ENCODE data around the gene HDLBP. TPM values are rescaled to one million over a fixed set of nuclear protein-coding genes. Genes with fewer than 3 reads are reported as not detected.

Gene HDLBP
- total and polyA plus RNA-seq, 2 of the 4 experiments (the other 2 are of a cell fraction), result 648 to 1,165 TPM

GRCh38 chr2:241280291-241280690 lies 35.2 kb downstream of the HDLBP start:
- no peak overlapping the region for H2AK5ac ChIP-seq (ENCODE audit: low read depth, low read length)
- no peak overlapping the region for H3K27ac ChIP-seq (ENCODE audit: insufficient read depth, low read length)
- no peaks in the 10 kb centered on the region for H3K27me3 ChIP-seq (ENCODE audit: control insufficient read depth, insufficient read depth, low read length)
- no peak overlapping the region for H3K23ac ChIP-seq (ENCODE audit: low read depth, low read length)
- H3K4me2 ChIP-seq (ENCODE audit: low read depth, low read length), result no peak overlapping the region
- no peaks in the 10 kb centered on the region for H3K36me3 ChIP-seq (ENCODE audit: control insufficient read depth, insufficient read depth, low read length)
- H3K18ac ChIP-seq (ENCODE audit: low read depth, low read length), result no peak overlapping the region
- DNase-seq, result no peak
- ChIA-PET CTCF (no interaction called here), POLR2A (ENCODE audit: unreplicated experiment) (no interaction called here)
- H3K4me1 ChIP-seq (ENCODE audit: control insufficient read depth, insufficient read depth, low read length), result peaks cover 5% of the 10 kb centered on the region
- WGBS, 2 experiments (ENCODE audit: extremely low coverage in 2 of 2, insufficient read length in 1 of 2), result no CpG with 5 or more reads among the region's 4 CpGs
- no peak overlapping the region for H4K91ac ChIP-seq (ENCODE audit: insufficient read depth, low read depth, low read length)
- no peak overlapping the region for H3K56ac ChIP-seq (ENCODE audit: extremely low read depth, insufficient read depth, low read length)
- TF ChIP-seq CEBPB (IDR thresholded peaks at IDR 0.05; ENCODE audit: low read depth, low read length), result no peak
- TF ChIP-seq MAZ (IDR thresholded peaks at IDR 0.05; ENCODE audit: borderline replicate concordance, low read depth, low read length), result no peak
- no peak for TF ChIP-seq BHLHE40 (IDR thresholded peaks at IDR 0.05; ENCODE audit: low read depth, low read length)
- TF ChIP-seq RAD21 (IDR thresholded peaks at IDR 0.05; ENCODE audit: low read length), result no peak
- no peak for TF ChIP-seq MXI1 (IDR thresholded peaks at IDR 0.05; ENCODE audit: borderline replicate concordance, low read depth, low read length)
- TF ChIP-seq MAFK (IDR thresholded peaks at IDR 0.05; ENCODE audit: low read depth, low read length), result no peak
- TF ChIP-seq CTCF (conservative IDR thresholded peaks at IDR 0.05; ENCODE audit: low read depth, low read length), result no peak
- TF ChIP-seq USF2 (IDR thresholded peaks at IDR 0.05; ENCODE audit: low read depth, low read length), result no peak
- no peak for TF ChIP-seq ELK1 (IDR thresholded peaks at IDR 0.05; ENCODE audit: borderline replicate concordance, low read depth, low read length)
- no peak for TF ChIP-seq FOS (IDR thresholded peaks at IDR 0.05; ENCODE audit: low read depth, low read length)
- TF ChIP-seq RCOR1 (IDR thresholded peaks at IDR 0.05; ENCODE audit: insufficient replicate concordance, low read length), result no peak
- TF ChIP-seq RFX5 (IDR thresholded peaks at IDR 0.05; ENCODE audit: low read depth, low read length), result no peak
- no peak for TF ChIP-seq NFE2L2 (IDR thresholded peaks at IDR 0.05; ENCODE audit: low read depth, low read length)
- no peak for TF ChIP-seq CHD1 (IDR thresholded peaks at IDR 0.05; ENCODE audit: low read depth, low read length)
- no peak for TF ChIP-seq POLR2A (IDR thresholded peaks at IDR 0.05; ENCODE audit: low read depth, low read length)
- no peak for TF ChIP-seq SMC3 (IDR thresholded peaks at IDR 0.05; ENCODE audit: low read depth, low read length)
- no peaks in the 10 kb centered on the region for H3K9me3 ChIP-seq (ENCODE audit: control insufficient read depth, insufficient read depth, low read length)
- H2AFZ ChIP-seq (replicated peaks; ENCODE audit: low read length, poor library complexity), result no peak overlapping the region
- H2BK120ac ChIP-seq (ENCODE audit: low read depth, low read length), result no peak overlapping the region
- no peak overlapping the region for H4K5ac ChIP-seq (ENCODE audit: low read depth, low read length)
- no peak overlapping the region for H3K14ac ChIP-seq (replicated peaks; ENCODE audit: low read depth, low read length)
- no peak for ATAC-seq (ENCODE audit: low read depth)
- no TSS peak for BruUV-seq (replicated peaks)
- H2BK20ac ChIP-seq (ENCODE audit: low read depth, low read length), result no peak overlapping the region
- dilution Hi-C loops (cut with HindIII; ENCODE audit: low sequenced_read_pairs, unreplicated experiment), result no loop called here
- H4K8ac ChIP-seq (ENCODE audit: low read depth in 2 of 2, low read length in 2 of 2), result no peak overlapping the region
- H3K9me1 ChIP-seq (ENCODE audit: insufficient read depth, low read length), result peaks cover 12% of the 10 kb centered on the region
- no peak overlapping the region for H3K4me3 ChIP-seq (ENCODE audit: insufficient read depth, low read depth, low read length)
- no peak overlapping the region for H2BK15ac ChIP-seq (ENCODE audit: low read depth, low read length)
- intact Hi-C loops (cut with micrococcal nuclease), result no loop called here
- H3K4ac ChIP-seq (ENCODE audit: low read depth, low read length), result no peak overlapping the region
- H4K20me1 ChIP-seq (ENCODE audit: insufficient read depth, low read length), result peaks cover 26% of the 10 kb centered on the region
- peaks cover 27 to 58% of the 10 kb centered on the region in 2 experiments for H3K79me1 ChIP-seq (ENCODE audit: low read depth in 1 of 2, low read length in 2 of 2)
- H2AK9ac ChIP-seq (replicated peaks; ENCODE audit: low read depth, low read length, poor library complexity), result no peak overlapping the region
- H2BK5ac ChIP-seq (ENCODE audit: low read depth, low read length, poor library complexity, severe bottlenecking), result no peak overlapping the region
- H3K9ac ChIP-seq (ENCODE audit: low read depth, low read length), result no peak overlapping the region
- in situ Hi-C loops (cut with MboI; ENCODE audit: low sequenced_read_pairs), result no loop called here
